Measurements from ENCODE around the gene PTGDS. TPM values are rescaled to one million over a fixed set of nuclear protein-coding genes. Genes with fewer than 3 reads are reported as not detected.

PTGDS gene
- total and polyA plus RNA-seq, 9 of the 15 experiments (the other 6 are each of a cell fraction or from before 2014, with no cell fraction given), result 0.46 to 7.1 (median 2.0) TPM

DNA sequence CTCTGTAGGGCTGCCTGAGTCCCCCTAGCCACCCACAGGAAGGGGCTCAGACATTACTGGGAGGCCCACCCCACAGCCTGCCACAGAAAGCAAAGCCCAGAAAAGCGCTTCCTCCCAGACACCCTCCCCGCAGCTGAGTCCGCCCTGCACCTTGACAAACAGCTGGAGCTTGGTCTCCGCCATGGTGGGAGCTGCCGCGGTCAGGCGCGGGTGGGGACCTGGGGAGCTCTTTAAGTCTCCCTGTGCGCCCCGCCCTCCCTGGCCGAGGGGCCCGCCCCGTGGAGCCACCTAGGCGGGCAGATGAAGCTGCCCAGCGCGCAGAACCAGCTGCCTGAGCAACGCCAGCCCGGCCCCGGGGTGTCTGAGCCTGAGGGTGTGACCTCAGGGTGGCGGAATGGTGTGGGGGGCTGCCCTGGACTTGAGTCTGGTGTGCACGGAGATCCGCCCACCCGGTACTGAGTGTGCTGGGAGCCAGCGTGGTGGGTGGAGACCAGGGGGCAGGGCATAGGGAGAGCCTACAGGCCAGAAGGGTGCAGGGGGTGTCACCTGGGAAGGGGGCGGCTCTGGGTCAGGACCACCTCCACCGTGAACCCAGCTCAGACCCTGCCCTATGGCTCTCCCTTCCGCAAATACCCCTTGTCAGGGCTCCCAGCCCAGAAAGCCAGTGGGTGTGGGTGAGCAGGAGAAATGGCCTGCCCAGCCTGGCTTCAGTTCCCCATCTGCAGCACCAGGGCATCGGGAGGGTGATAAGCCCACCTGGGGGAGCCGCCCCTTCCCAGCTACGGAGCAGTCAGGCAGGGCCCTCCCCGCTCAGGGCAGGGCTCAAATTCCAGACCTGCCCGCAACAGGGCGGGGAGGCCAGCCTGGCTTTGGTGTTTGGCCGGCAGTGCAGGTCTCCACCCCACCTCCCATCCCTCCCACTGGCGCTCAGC lies 19.3 kb downstream of the PTGDS start, which contains the start of gene CLIC3 (continued):
- TF ChIP-seq, protein P1, sequence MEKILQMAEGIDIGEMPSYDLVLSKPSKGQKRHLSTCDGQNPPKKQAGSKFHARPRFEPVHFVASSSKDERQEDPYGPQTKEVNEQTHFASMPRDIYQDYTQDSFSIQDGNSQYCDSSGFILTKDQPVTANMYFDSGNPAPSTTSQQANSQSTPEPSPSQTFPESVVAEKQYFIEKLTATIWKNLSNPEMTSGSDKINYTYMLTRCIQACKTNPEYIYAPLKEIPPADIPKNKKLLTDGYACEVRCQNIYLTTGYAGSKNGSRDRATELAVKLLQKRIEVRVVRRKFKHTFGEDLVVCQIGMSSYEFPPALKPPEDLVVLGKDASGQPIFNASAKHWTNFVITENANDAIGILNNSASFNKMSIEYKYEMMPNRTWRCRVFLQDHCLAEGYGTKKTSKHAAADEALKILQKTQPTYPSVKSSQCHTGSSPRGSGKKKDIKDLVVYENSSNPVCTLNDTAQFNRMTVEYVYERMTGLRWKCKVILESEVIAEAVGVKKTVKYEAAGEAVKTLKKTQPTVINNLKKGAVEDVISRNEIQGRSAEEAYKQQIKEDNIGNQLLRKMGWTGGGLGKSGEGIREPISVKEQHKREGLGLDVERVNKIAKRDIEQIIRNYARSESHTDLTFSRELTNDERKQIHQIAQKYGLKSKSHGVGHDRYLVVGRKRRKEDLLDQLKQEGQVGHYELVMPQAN (IDR thresholded peaks at IDR 0.05; ENCODE audit: borderline replicate concordance), result 0 out of 2 replicates have a peak, but pooled peaks have one; percentile 34
- TF ChIP-seq, protein P2, sequence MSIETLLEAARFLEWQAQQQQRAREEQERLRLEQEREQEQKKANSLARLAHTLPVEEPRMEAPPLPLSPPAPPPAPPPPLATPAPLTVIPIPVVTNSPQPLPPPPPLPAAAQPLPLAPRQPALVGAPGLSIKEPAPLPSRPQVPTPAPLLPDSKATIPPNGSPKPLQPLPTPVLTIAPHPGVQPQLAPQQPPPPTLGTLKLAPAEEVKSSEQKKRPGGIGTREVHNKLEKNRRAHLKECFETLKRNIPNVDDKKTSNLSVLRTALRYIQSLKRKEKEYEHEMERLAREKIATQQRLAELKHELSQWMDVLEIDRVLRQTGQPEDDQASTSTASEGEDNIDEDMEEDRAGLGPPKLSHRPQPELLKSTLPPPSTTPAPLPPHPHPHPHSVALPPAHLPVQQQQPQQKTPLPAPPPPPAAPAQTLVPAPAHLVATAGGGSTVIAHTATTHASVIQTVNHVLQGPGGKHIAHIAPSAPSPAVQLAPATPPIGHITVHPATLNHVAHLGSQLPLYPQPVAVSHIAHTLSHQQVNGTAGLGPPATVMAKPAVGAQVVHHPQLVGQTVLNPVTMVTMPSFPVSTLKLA (conservative IDR thresholded peaks at IDR 0.05), result peak in 1 of 2 experiments; percentile 46; a peak in 1 of 4 replicates
- TF ChIP-seq ARNT (IDR thresholded peaks at IDR 0.05), result no peak
- TF ChIP-seq, protein P3, sequence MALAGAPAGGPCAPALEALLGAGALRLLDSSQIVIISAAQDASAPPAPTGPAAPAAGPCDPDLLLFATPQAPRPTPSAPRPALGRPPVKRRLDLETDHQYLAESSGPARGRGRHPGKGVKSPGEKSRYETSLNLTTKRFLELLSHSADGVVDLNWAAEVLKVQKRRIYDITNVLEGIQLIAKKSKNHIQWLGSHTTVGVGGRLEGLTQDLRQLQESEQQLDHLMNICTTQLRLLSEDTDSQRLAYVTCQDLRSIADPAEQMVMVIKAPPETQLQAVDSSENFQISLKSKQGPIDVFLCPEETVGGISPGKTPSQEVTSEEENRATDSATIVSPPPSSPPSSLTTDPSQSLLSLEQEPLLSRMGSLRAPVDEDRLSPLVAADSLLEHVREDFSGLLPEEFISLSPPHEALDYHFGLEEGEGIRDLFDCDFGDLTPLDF (CRISPR knock-in tag; IDR thresholded peaks at IDR 0.05), result no peak
- TF ChIP-seq, protein P4, sequence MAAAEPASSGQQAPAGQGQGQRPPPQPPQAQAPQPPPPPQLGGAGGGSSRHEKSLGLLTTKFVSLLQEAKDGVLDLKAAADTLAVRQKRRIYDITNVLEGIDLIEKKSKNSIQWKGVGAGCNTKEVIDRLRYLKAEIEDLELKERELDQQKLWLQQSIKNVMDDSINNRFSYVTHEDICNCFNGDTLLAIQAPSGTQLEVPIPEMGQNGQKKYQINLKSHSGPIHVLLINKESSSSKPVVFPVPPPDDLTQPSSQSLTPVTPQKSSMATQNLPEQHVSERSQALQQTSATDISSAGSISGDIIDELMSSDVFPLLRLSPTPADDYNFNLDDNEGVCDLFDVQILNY (CRISPR knock-in tag; IDR thresholded peaks at IDR 0.05), result no peak
- peak; percentile 53 for TF ChIP-seq KDM5B (IDR thresholded peaks at IDR 0.05; ENCODE audit: insufficient replicate concordance, low read depth, low read length)
- peak; percentile 42; the same call in 1 of the 2 replicates for TF ChIP-seq MYNN (IDR thresholded peaks at IDR 0.05)
- TF ChIP-seq MYNN (CRISPR knock-in tag; IDR thresholded peaks at IDR 0.05), result no peak
- no peak for TF ChIP-seq POLR2AphosphoS2 (IDR thresholded peaks at IDR 0.05; ENCODE audit: low read length)
- no peak for TF ChIP-seq ZSCAN29 (IDR thresholded peaks at IDR 0.05)
- no peak for TF ChIP-seq U2AF1 (optimal IDR thresholded peaks at IDR 0.05; ENCODE audit: low read depth, low read length)
- TF ChIP-seq, protein P5, sequence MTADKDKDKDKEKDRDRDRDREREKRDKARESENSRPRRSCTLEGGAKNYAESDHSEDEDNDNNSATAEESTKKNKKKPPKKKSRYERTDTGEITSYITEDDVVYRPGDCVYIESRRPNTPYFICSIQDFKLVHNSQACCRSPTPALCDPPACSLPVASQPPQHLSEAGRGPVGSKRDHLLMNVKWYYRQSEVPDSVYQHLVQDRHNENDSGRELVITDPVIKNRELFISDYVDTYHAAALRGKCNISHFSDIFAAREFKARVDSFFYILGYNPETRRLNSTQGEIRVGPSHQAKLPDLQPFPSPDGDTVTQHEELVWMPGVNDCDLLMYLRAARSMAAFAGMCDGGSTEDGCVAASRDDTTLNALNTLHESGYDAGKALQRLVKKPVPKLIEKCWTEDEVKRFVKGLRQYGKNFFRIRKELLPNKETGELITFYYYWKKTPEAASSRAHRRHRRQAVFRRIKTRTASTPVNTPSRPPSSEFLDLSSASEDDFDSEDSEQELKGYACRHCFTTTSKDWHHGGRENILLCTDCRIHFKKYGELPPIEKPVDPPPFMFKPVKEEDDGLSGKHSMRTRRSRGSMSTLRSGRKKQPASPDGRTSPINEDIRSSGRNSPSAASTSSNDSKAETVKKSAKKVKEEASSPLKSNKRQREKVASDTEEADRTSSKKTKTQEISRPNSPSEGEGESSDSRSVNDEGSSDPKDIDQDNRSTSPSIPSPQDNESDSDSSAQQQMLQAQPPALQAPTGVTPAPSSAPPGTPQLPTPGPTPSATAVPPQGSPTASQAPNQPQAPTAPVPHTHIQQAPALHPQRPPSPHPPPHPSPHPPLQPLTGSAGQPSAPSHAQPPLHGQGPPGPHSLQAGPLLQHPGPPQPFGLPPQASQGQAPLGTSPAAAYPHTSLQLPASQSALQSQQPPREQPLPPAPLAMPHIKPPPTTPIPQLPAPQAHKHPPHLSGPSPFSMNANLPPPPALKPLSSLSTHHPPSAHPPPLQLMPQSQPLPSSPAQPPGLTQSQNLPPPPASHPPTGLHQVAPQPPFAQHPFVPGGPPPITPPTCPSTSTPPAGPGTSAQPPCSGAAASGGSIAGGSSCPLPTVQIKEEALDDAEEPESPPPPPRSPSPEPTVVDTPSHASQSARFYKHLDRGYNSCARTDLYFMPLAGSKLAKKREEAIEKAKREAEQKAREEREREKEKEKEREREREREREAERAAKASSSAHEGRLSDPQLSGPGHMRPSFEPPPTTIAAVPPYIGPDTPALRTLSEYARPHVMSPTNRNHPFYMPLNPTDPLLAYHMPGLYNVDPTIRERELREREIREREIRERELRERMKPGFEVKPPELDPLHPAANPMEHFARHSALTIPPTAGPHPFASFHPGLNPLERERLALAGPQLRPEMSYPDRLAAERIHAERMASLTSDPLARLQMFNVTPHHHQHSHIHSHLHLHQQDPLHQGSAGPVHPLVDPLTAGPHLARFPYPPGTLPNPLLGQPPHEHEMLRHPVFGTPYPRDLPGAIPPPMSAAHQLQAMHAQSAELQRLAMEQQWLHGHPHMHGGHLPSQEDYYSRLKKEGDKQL (CRISPR knock-in tag; IDR thresholded peaks at IDR 0.05; ENCODE audit: borderline replicate concordance), result peak; percentile 54; the same call in 1 of the 2 replicates
- no peak; a peak in 1 of 4 replicates for TF ChIP-seq SRF (CRISPR knock-in tag; IDR thresholded peaks at IDR 0.05)
- TF ChIP-seq SMAD2 (IDR thresholded peaks at IDR 0.05; ENCODE audit: low read depth, low read length), result no peak
- no peak for TF ChIP-seq RAD51 (IDR thresholded peaks at IDR 0.05; ENCODE audit: borderline replicate concordance, low read depth)
